HCT116 (cell line): ENCODE data around the gene CBX4.

Experiments
- EGR1 ChIP-seq: IDR thresholded peaks from 2 replicates; pipeline ENCODE4 v1.6.1; 2012; ENCODE audit warnings: low read depth
- RAD21 ChIP-seq: IDR thresholded peaks from 2 replicates; pipeline ENCODE4 v1.6.1; 2012; ENCODE audit warnings: low read depth, mild to moderate bottlenecking
- ZNF274 ChIP-seq: fragments of 200-500 bp; sonication (Bioruptor generic); IDR thresholded peaks from 2 replicates; pipeline ENCODE4 v1.6.1; 2014; ENCODE audit warnings: mild to moderate bottlenecking, low read depth, low read length, inconsistent platforms
- TF ChIP-seq, protein P1 (sequence below), 3 experiments: fragments of 200-600 bp in 1 of 3; sonication (generic) in 1 of 3; IDR thresholded peaks in 2 of 3; conservative IDR thresholded peaks in 1 of 3; 2 replicates each; pipeline ENCODE4 v1.5.1; 2012 to 2017; ENCODE audit warnings: low read depth in 2 of 3, low read length in 2 of 3, antibody characterized with exemption in 1 of 3, borderline replicate concordance in 1 of 3, control low read depth in 1 of 3, mild to moderate bottlenecking in 1 of 3, mixed read lengths in 1 of 3, mixed run types in 1 of 3, moderate library complexity in 1 of 3; ENCODE audit not compliant: insufficient read depth in 1 of 3

DNA sequence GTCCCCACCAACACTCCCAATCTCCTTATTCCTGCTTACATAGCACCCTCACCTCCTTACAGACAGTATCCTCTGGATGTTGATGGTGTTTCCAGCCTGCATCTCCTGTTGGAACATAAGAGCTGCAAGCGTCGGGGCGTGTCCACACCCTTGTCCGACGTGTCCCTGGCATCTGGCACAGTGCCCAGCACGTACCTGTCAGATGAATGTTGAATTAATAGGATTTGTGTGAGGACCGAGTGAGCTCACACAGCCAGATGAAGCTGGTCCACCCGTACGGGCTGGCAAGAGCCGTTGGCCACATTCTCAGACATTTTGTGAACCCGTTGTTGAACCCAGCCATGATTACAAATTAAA, 12.2 kb upstream of the CBX4 start:
- no peak for TF ChIP-seq ZNF274
- TF ChIP-seq, protein P1, sequence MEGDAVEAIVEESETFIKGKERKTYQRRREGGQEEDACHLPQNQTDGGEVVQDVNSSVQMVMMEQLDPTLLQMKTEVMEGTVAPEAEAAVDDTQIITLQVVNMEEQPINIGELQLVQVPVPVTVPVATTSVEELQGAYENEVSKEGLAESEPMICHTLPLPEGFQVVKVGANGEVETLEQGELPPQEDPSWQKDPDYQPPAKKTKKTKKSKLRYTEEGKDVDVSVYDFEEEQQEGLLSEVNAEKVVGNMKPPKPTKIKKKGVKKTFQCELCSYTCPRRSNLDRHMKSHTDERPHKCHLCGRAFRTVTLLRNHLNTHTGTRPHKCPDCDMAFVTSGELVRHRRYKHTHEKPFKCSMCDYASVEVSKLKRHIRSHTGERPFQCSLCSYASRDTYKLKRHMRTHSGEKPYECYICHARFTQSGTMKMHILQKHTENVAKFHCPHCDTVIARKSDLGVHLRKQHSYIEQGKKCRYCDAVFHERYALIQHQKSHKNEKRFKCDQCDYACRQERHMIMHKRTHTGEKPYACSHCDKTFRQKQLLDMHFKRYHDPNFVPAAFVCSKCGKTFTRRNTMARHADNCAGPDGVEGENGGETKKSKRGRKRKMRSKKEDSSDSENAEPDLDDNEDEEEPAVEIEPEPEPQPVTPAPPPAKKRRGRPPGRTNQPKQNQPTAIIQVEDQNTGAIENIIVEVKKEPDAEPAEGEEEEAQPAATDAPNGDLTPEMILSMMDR (IDR thresholded peaks at IDR 0.05 in 2 of 3, conservative IDR thresholded peaks at IDR 0.05 in 1 of 3; ENCODE audit: borderline replicate concordance in 1 of 3, insufficient read depth in 1 of 3, low read depth in 2 of 3, low read length in 2 of 3), result no peak
- TF ChIP-seq EGR1, result no peak
- TF ChIP-seq RAD21, result no peak
